GM21526 (cell line): Measurements from ENCODE around the gene ABL1.

Experiments used
- ATAC-seq: cut with Tn5 transposase; IDR thresholded peaks from one replicate; pipeline ENCODE4 v1.9.1; 2021; ENCODE audit warnings: moderate library complexity; ENCODE audit not compliant: unreplicated experiment, low FRiP score

The ABL1 gene

DNA sequence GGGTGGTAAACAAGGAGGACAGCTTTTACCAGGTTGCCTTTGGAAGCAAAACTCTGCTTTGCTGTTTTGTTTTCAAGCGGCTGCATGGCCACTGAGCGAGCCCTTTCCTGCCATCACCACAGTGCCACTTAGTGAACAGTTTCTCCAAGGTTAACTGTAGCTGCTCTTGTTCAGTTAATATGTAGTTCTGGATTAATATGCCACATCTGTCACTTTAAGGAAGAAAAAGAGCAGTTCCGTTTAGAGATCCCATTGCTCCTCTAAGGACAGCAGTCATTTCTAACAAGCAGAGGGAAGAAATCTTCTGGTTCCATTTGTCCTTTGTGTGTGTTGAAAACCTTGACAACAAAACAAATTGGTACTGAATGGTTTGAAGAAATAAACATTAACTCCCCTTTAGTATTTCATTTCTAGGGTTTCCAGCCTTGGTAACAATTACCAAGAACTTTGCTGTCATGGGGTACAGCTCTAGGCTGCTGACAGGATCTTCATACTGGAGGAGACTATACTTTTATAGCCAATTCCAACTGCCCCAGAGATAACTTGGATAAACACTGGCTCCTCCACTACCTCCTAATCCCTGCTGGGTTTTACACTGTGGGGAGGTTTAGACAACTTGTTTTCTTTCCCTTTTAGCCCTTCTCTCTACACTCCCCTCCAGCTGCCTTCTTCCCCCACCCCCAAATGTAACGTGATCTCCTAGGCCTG is 10.3 kb upstream of the ABL1 start:
- no peak for ATAC-seq

DNA sequence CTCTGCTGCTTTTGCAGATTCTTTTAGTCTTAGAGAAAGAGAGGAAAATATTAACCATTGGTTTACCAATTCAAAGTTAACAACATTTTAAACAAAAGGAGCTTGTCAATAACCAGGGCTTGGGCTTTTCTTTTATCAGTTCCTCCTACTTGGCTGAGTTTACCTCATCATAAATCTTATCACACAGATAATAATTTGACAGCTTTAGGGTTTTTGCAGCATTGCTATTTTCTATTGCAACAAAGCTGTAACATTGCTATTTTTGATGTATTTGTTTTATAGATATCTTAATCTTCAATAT is 9.8 kb upstream of the ABL1 start:
- ATAC-seq = no peak

DNA sequence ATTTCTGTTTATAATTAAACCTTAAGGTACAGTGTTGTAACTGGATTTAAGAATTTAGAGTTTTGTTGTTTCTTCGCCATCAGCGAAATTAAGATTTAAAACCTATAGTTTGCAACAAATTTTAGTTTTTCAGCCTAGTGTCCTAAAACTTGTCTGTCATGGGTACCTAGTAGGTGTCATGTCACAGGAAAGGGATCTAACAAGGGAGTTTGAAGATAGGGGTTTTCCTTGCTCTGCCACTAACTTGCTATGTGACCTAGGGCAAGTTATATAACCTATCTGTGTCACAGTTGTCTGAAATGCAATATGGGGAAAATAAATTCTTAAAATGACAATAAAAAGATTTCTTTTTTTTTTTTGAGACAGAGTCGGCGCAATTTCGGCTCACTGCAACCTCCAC is 9.2 kb upstream of the ABL1 start:
- no peak for ATAC-seq

DNA sequence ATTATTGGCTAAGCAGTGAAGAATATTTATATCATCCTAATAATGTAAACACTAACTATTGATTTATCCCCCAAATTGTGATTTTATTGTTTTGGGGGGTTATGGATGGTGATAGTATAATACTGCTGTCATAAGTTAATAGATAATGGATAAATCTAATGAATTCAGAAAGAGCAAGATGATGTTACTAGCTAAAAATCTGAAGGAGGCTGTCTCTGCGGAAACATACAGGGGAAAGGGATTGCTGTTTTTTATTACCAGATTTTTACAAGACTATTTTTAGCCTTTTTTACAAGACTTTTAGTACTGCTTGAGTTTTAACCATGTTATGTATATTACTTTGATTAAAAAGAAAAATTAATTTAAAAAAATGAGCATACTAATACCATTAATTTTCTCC is 5.3 kb upstream of the ABL1 start:
- no peak for ATAC-seq

DNA sequence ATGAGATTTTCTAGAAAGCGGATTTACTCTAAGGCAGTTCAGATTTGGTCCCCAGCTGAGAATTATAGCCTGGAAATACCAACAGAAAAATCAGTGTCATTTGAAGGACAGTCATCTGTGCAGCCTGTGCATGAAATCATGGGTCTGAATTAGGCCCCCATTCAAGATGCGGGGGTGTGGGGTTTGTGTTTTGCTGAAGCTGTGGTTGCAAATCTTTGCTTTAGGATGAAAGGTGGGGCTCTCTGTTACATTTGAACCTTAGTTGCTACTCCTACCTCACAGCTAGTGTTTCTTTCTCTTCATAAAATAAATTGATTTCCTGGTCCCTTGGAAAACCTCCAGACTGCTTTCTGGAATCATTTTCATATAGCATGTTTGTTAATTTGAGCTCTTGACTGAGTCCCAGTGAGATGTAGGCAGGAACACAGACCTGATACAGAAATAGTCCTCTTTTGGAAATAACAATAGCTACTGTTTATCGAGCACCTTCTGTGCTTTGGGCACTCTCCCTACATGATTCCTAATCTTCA is 4.8 kb upstream of the ABL1 start:
- ATAC-seq = no peak

DNA sequence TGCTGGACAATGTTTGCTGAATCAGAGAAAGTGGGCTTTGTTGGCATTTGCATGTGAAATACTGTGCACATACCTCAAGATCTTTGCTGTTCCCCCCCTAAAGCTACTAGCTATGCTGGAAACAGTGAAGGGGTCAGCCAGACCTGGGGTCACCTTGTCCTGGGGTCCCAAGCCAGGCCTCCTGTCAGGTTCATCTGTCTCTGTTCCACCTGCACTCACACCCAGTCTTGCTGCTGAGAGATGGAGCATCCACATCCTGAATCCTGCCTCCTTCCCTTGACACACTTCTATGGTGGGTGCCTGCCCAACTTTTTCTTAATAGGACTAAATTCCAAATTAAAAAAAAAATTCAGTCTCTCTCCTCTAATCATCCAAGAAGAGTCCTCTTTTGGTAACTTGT is 4.0 kb upstream of the ABL1 start:
- no peak for ATAC-seq

DNA sequence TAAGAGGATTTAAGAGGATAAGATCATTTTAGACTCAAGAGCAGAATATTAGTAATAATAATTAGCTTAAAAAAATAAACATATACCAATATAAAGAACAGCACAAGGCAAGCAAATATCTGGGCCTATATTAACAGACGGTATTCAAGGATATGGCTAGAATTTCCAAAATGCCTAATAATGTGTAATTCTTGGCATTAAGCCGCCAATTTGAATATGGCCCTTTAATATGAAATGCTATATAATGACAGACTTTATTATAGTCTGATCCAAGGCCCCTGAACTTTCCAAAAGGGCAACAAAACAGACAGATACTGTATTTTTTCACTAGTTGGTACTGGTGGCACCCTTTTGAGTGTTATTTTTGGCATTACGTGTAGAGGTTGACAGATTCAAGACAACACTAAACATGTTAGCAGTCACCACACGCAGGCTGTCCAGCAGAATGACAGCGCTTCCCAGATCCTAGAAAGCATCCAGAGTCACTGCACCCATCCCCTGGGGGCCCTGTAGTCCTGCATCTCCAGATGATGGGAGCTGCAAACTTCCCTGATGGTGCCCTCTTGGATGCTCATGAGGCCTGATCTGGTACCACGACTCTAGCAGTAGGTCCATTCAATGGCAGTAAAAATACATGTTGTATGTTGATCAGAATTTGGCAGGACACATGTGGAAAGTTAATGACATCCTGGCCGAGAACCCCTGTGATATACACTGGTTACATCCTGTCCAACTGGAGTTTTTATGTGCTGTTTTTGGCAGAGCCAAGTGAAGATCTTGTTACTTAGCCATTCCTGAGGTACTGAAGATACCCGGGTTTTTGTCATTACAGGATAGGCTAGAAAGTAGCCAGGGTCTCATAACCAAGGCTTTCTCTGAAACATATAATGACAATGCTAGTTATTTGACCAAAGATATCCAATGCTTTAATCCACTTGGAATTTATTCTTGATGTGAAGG is 1.7 kb upstream of the ABL1 start:
- no peak for ATAC-seq

DNA sequence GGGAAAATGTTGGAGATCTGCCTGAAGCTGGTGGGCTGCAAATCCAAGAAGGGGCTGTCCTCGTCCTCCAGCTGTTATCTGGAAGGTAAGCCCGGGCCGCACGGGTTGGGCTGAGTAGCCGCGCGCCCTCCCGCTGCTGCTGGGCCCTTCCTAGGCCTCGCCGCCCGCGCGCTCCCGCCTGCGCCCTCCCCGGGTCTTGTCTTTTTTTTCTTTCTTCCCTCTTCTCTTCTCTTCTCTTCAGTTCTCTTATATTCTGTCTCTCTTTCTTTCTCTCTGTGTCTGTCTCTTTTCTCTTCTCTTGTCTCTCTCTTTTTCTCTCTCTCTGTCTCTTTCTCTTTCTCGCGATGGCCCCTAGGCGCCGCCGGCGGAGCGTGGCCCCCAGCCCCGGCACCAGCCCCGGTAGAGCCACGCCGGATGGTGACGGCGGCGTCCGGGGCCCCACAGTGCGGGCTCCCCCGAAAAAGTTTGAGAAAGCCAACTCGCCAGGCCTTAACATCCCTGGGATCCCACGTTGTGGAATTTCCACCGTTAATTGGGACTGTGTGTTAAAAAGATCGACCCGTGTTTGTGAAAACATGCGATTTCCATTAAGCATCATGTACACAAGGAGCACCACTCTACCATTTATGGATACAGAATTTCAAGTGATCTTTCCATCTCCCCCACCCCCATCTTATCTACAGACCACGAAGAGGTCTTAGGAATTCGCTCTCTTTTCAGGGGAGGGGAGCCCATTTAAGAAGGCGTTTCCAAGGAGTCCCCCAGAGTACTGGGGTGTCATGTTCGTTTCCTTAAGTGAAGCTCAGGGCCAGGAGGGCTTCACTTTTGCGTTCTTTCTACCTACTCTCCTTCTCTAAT is 616 bp downstream of the ABL1 start:
- peak; percentile 19 for ATAC-seq

DNA sequence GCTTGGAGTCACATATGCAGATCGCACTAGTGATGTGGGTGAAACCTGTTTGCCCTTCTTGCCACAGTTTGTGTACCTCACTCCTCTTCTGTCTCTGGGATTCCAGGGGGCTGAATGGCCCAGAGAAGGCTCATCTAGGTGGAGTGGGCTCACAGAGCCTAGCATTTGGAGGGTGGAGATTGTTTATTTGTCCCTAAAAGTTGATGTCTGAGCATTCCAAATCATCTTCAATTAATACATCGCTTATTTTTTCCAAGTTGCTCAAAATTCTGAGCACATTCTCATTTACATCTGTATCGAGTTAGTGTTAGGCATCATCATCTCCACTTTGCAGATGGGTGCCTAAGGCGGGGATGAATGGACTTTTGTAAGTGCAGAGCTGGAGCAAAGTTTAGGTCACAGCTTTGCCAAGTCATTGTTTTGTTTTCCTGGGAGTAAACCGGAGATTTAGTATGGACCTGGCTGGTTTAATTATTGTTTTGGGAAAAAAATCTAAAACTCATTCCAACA is 2.0 kb downstream of the ABL1 start:
- no peak for ATAC-seq

DNA sequence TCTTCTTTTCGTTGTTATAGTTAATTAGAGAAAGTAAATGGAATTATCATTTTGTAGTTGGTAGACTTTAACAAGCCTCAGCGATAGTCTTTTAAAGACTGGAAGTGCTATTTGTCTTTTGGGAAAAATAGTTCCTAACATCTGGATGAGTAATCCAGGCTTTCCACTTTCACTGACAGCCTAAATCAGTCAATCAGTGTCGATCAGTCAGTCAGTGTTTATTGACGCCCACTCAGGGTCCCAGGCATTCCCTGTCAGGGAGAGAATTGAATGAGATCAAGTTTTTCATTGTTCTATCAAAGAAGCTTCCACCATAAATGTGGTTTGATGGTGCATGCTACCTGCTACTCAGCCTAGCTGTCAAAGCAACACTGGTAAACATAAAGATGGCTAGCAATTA is 2.6 kb downstream of the ABL1 start:
- ATAC-seq = no peak

DNA sequence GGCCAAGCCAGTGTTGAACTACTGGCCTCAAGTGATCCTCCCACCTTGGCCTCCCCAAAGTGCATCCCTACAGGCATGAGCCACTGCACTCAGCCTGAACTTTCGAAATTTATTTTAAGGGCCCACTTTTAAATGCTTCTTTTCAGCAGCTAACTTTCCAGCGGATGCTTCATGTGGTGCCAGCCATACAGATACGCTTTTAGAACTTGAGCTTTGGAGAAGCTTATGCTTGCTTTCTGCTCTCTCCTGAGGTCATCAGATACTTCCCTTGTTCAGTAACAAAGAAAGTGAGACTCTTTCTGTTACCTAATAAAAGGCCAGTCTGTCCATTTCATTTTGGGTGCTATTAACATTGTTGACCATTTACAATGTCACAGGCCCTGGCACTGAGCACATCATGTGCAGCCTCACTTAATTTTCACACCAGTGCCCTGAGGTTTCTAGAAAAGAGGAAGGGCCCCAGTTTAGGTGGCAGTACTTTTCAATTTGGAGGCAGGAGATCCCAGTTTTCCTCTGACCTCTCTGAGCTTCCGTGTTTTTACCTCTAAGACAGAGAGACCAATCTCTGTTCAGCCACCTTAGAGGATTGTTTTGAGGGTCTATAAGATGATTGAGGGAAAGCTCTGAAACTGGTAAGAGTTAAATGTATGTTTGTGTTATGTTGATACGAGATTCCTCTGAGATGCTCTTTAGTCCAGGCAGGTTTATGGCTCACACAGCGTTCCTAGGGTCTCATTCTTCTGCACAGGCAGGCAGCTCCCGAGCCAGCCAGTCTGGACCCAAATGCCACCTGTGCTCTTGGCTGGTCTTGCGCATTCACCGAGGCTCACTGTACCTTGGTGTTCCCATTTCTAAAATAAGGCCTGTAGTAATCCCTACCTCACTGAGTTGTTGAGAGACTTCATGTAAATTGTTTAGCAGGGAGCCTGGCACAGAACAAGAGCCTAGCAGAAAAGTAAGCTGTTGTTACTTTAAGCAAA is 4.4 kb downstream of the ABL1 start:
- no peak for ATAC-seq

DNA sequence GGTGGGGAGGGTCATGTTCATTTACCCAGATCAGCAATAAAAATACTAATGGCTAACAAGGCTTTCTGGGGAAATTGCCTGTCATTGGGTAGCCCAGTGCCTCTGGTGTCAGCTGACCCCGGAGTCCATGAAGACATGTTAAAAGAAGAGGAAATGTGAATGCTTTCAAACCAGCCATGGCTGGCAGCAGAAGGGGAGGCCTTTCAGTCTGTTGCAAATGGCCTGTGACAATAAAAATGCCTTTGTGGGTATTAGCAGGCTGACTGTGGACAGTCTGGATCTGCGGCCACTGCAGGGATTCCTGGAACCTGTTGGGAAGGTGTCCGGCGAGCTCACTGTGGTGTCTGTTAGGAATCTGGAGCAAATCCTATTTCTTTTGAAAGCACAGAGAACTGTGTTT is 7.5 kb downstream of the ABL1 start:
- no peak for ATAC-seq

DNA sequence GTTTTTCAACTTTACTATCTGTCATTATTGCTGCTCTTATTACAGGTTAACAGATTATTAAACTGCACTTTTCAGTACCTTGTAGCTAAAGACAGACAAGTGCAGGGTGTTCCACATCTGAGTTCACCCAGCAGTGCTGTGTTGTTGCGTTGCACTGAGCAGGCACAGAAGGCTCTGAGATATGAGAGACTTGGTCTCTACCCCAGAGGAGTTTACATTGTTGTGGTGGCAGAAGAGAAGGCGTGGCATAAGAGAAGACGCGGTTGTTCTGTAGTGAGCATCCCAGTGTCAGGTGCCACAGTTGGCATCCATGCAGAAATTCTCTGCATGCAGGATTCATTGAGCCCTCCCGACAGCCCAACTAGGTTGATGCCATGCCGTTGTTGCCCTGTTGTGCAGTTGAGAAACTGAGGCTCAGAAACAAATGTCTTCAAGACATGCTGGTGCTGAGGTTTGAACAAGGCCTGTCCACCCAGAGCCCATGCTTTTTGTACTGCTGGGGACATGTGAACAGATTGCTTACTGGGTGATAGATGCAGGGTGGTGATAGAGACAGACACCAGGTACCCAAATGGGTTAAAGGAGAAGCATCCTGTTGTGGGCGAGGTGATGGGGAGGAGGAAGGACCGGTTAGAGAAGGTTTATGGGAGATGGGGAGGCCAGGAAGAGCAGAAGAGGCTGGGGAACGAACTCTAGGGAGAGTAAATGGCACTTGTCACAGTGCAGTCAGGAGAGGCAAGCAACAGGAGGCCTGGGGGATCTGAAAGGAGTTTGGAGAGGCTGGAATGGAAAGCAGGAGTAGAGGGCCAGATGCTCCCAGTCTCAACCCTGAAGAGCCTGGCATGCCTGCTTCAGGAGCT is 8.2 kb downstream of the ABL1 start:
- no peak for ATAC-seq

DNA sequence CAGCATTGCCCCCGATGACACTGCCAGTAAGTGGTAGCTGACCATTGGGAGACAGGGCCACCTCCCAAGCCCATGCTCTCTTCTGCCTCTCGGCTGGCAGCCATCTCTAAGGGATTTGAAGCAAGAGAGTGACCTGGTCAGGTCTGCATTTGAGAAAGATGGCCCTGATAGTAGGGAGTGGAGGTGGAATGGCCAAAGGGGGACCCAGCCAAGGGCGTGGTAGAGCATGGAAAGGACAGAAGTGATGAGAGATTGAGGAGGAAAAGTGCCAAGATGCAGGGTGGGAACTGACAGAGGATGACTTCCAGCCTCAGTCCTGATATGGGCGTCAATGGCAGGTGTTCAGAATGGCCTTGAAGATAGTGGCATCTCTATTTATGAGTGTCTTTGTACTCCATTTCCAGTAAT is 9.0 kb downstream of the ABL1 start:
- ATAC-seq = no peak

DNA sequence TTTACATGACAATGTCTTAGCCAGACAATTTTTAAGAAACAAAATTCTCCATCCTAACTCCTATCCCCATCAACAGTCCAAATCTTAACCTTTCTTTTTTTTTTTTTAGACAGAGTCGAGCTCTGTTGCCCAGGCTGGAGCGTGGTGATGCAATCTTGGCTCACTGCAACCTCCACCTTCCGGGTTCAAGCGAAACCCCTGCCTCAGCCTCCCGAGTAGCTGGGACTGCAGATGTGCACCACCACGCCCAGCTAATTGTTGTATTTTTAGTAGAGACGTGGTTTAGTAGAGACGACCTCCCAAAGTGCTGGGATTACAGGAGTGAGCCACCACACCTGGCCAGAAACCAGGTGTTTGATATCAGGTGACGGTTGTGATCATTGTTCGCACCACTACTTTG is 10.2 kb downstream of the ABL1 start:
- no peak for ATAC-seq

DNA sequence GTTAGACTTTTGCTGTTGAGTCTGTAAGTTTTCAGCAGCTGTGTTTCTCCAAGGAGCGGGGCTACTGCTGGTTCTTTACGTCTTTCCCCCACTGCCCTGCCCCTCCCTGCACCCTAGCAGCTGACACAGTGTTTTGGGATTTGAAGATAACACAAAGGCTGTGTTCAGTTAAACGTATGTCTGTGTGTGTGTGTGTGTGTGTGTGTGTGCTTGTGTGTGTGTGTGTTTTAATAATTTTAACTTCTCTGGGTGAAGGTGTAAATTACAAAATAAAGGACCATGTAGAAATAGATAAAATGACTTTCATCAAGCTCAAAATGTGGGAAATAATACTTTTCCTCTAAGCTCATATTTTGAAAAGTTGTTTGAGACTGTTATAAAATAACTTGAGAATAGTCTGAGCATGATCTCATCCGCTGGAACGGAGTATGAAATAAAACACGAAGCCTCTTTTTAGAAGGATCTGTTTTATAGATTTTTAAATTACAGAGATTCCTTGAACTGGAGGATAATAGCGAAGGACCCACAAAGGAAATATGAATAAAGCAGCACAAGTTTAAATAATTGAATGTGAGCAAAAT is 10.9 kb downstream of the ABL1 start:
- no peak for ATAC-seq

DNA sequence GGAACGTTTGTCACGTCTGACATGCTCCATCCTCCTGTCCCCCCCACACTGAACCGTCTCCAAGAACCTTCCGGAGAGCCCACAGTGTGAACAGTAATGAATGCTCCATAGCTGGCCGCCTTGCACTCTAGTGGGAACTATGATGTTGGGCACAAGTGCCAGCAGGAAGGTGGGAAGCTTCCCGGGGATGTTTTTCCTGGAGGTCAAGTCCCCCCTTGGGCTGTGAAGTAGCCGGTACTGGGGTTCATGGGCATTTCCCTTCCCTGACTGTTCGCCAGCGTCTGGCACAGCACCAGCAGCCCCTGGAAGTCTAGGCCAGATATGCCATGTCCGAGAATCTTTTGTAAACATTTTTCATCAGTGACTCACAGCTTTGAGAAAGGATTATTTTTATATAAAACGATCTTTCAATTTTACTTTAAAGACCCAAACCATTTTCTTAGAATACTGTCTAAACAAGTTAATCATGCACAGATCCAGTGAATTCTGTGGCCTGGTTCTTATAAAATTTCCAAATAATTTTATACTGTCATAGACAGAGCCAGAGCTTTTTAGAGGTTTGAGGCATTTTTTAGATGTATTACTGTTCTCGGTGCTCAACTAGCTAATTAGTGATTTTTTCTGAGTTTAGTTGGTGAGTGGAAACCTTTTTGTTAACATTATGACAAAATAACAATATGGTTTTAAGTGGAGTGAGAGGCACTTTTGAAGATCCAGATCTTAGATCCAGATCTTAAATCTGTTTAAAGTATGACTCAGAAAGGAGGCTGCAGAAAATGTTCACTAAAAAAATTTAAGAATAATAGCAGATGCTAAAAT is 11.6 kb downstream of the ABL1 start:
- ATAC-seq = no peak
